Islet precursor cell (in vitro differentiated cells): Measurements from ENCODE around the gene KCNMB4.

Experiments used
- DNase-seq: peaks from one replicate; pipeline ENCODE4 v3.0.0-alpha.2; 2018

Gene KCNMB4

DNA sequence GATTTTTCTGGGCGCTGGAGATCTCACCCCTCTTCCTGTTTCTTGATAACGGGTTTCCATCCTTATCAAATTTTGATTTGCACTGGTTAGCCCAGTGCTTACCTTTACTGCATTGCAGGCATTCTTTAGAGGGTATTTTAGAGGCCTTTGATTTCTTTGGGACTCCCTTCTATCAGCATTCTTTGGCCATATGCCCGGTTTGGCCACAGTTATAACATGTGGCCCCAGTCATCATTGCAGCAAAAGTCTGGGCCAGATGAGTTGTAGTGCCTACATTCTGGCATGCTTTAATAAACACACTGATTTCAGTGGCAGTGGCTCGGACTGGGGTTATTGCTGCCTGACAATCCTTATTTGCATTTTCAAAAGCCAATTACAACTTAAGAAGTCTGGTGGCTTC is 82.3 kb downstream of the KCNMB4 start:
- DNase-seq: no peak

DNA sequence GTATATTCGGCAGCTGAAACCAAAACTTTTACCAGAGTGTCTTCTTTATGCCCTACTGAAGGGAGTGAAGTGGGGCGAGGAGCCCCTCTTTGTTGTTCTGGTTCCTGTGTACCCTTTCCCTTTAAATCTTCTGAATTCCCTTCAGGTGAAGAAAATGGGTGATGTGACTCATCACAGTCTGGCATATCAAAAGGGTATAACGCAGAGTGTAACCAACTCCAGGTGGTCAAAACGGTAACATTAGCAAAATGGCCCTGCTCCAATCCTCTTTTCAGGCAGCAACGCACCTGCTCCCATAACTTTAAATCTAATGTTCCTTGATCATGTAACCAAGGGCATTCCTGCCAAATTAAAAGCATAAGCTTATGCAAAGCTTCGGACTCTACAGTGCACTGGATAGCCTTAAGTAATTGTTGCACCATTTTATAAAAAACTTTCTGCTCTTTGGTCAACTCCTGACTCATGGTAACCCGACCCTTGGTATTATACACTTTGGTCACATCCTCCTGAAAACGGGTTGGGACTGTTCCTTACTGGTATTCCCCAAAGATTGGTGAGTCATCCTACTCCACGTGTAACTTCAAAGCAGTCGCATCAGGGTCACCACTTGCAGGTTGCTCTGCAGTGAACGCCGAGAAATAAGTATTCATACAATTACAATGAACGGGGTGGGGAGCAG is 83.1 kb downstream of the KCNMB4 start:
- no peak for DNase-seq

DNA sequence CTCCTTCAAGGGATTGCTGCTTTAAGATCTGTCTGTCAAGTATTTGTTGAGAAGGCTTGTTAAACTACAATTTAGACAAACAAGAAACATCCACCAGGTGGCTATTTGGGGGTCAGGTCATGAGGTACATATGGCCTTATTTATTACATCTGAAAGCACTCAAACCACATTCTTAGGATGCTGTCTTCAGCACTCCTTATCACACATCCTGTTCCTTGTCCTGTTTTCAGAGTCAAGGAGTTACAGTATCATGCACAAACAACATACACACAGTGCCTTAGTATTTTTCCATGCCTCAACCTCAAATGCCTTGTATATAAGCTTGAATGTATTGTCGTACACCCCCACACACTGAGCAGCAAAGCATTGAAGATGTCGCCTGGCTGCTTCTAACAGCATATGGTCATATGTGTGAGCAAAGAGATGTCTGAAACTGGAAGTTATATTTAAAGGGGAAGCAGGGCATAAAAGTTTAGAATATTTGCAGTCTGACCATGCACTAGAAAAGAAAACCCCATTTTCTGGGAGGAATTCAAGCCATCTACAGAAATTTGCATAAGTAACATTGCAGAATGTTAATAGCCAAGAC is 83.8 kb downstream of the KCNMB4 start:
- no peak for DNase-seq

DNA sequence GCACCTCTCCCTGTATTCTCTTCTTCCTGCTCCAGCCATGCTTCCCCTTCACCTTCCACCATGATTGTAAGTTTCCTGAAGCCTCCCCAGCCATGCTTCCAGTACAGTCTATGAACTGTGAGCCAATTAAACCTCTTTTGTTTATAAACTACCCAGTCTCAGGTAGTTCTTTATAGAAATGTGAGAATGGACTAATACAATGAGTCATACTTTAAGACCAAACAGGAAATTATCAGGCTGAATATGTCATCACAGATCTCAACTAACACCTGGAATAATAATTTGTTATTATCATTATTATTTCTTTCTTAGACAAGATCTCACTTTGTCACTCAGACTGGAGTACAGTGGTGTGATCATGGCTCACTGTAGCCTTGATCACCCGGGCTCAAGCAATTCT is 85.4 kb downstream of the KCNMB4 start:
- no peak for DNase-seq

DNA sequence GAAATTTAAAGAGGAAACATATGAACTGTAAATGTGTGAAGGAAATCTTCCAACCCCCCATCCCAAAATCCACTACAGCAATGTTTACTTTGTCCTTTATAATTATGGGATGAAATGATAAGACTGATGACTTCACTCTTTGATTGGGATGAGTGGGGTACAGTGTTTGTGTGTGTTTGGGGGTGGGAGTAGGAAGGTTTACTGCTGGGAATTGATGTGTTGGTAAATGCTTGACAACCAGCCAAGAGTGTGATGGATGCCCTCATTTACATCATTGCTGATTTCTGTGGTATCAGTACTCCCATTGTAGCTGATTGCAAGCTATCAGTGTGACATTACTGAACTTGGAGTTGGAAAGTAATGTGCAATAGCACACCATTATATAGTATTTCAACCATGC is 90.9 kb downstream of the KCNMB4 start:
- no peak for DNase-seq

DNA sequence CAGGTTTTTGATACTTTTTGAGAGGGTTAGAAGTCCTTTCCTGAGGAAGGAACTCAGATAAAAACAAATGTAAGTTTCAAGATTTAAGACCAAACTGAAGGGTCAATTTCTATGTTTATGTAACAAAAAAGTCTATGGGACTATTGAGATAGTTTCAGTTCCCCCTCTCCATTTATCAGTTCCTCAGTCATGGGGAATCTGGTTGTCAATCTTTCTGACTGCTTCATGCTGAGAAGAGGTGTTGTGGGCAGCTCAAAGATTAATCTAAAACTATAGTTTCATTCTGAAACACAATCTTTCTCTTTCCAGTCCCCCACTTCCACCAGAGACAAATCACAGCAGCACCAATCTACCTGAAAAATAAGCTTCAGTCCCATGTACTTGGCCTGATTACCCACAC is 93.7 kb downstream of the KCNMB4 start:
- no peak for DNase-seq

DNA sequence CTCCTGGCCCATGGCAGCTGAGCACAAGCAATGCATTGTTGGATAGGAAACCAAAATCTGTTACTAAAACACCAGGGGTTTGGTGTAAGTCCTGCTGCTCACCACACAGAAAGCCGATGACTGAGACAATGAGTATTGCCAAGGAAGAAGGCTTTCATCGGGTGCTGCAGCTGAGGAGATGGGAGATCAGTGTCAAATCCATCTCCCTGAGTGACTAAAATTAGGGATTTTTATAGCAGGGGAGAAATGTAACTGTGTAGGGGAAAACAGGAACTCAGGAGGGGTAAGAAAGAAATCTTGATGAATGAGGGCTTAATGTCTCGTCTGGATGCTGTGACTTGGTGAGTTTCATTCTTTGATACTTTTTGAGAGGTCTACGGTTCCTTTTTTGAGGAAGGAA is 97.9 kb downstream of the KCNMB4 start:
- no peak for DNase-seq

DNA sequence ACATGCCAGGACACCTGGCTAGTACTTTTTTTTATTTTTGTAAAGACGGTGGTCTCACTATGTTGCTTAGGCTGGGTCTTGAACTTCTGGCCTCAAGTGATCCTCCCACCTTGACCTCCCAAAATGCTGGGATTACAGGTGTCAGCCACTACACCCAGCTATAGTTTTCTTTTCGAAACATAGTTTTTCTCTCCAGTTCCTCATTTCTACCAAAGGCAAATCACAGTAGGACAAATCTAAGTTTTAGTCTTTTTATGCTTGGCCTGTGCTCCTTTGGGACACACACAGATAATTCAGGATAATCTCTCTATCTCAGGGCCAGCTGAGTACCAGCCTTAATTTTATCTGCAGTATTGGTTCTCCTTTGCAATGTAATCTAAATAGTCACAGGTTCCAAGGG is 100.7 kb downstream of the KCNMB4 start:
- DNase-seq: no peak

DNA sequence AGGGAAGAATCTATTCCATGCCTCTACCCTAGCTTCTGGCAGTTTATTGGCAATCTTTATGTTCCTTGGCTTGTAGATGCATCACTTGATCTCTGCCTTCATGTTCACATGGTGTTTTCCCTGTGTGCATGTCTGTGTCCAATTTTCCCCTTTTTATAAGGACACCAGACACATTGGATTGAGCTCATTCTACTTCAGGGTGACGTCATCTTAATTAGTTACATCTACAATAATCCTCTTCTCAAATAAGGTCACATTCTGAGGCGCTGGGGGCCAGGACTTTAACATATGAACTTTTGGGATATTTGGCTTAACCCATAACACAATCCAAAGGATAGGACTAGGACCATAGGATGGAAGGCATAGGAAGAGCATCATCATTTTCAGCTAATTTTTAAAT is 101.4 kb downstream of the KCNMB4 start:
- DNase-seq: no peak

DNA sequence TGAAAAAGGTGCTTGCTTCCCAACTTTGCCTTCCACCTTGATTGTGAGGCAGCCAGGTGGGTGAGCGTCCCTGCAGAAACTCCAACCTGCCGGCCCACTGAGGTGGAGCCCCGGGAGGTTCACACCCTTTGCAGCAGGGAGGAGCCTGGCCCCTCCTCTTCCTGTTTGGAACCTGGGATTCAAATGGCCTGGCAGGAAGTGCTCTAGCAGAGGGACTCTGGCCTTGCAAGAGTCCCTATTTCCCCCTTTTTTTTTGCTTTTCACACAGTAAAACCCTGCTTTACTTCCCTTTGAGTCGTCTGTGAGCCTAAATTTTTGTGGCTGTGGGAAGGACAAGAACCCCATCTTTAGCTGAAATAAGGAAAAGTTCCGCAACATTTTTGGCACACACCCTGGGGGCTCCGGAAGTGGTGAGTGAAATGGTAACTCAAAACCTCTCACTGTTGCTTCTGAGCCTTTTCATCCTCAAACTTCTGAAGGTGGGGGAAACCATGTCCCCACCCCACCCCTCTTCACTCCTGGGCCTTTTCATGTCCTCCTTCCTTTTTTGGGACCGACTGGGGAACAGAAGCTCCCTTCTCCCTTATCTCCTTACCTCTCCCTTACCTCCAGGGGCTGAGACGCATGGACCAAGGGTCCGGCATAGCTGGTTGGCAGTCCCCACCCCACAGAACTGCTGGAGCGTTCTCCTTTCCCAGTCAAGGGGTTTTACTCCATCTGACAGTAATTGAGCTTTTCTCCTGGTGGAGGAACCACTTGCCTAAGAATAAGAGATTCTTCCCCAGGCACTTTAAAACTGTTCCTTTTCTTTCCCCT is 102.0 kb downstream of the KCNMB4 start:
- DNase-seq: no peak

DNA sequence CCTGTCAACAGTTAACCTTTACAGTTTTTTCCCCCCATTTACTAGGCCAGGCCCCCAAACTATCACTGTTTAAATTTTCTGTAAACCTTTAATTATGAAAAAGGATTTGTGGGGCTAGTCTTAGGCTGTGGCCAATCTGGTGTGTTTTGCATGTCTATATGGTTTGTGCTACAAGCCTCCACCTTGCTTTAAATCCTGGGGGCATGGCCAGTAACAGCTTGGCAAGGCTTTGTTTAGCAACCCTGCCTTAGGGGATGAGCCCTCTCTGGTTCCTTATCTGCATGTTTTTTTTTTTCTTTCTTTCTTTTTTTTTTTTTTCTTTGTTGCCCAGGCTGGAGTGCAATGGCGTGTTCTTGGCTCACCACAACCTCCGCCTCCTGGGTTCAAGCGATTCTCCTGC is 102.7 kb downstream of the KCNMB4 start:
- no peak for DNase-seq

DNA sequence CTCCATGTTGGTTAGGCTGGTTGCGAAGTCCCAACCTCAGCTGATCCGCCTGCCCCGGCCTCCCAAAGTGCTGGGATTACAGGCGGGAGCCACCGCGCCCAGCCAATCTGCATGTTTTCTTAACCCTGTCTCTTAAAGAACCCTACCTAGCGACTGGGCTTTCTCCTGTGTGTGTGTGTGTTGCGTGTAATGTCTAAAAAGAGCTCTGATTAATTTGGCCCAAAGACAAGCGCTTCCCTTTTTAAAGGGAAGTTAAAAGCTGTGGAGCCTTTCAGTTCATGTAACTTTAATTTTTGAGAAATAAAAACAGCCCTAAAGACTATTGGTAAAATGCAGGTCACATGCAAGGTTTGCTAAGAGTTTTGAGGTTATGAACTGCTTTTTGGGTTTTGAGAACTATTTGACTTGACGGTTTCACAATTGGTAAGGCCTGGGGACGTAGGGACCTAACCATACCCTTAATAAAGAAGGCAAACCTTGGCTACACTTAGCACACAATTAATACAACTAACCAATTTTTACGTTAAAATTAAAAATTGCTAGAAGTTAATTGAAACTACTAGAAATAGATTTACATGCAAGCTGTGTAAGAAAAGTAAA is 103.2 kb downstream of the KCNMB4 start:
- no peak for DNase-seq

DNA sequence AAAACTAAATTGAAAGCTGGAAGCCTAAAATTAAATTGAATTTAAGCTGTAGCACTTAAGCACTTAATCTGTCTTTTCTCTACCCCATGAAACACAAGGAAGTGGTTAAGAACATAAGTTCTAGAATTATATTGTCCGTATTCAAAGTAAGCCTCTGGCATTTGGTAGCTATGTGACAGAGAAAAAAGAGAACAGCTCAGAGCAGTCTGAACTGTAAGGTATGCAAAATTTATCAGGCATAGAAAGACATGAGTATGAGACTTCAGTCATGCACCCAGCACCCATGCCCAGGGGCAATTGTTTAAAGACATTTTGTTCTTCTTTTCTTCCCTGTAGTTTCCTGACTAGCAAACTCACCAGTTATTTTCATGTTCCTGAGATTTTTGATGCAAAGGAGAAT is 116.7 kb downstream of the KCNMB4 start:
- no peak for DNase-seq
